OCI-LY1 (cell line): ENCODE results near the gene UBQLN3.

Source experiments
- H2AFZ ChIP-seq: fragments of 200-600 bp; sonication (generic), shearing (Covaris generic); 2 replicates; pipeline ENCODE4 v1.6.0; 2014; ENCODE audit warnings: antibody characterized with exemption, mild to moderate bottlenecking, low read length
- H3F3A ChIP-seq: fragments of 200-600 bp; sonication (generic), shearing (Covaris generic); 2 replicates; pipeline ENCODE4 v1.6.0; 2014; ENCODE audit warnings: mild to moderate bottlenecking, antibody characterized with exemption, low read length, moderate library complexity; ENCODE audit not compliant: insufficient read depth
- H3K27ac ChIP-seq: fragments of 200-600 bp; sonication (generic); 2 replicates; pipeline ENCODE4 v1.5.1; 2014; ENCODE audit warnings: low read length, mixed run types, mild to moderate bottlenecking, low read depth; ENCODE audit not compliant: poor library complexity, severe bottlenecking
- H3K27me3 ChIP-seq: fragments of 200-600 bp; sonication (generic); 2 replicates; pipeline ENCODE4 v1.6.0; 2014; ENCODE audit warnings: antibody characterized with exemption, mild to moderate bottlenecking, low read length, moderate library complexity; ENCODE audit not compliant: insufficient read depth
- H3K36me3 ChIP-seq: fragments of 200-600 bp; sonication (generic); 2 replicates; pipeline ENCODE4 v1.6.1; 2014; ENCODE audit warnings: mild to moderate bottlenecking, antibody characterized with exemption, low read length, moderate library complexity, mixed read lengths; ENCODE audit not compliant: insufficient read depth
- H3K4me1 ChIP-seq: fragments of 200-600 bp; sonication (generic); 2 replicates; pipeline ENCODE4 v1.5.1; 2014; ENCODE audit warnings: mild to moderate bottlenecking, low read length, moderate library complexity; ENCODE audit not compliant: insufficient read depth, severe bottlenecking
- H3K4me2 ChIP-seq: fragments of 200-600 bp; sonication (generic), shearing (Covaris generic); 2 replicates; pipeline ENCODE4 v1.6.1; 2014; ENCODE audit warnings: low read length
- H3K4me3 ChIP-seq: fragments of 200-600 bp; sonication (generic); 2 replicates; pipeline ENCODE4 v1.5.1; 2014; ENCODE audit warnings: low read length, low read depth, mild to moderate bottlenecking, mixed read lengths; ENCODE audit not compliant: poor library complexity, severe bottlenecking
- H3K79me2 ChIP-seq: fragments of 200-600 bp; shearing (Covaris generic); 2 replicates; pipeline ENCODE4 v1.6.1; 2016; ENCODE audit warnings: mixed run types, low read length, mixed read lengths; ENCODE audit not compliant: insufficient read depth
- H3K9ac ChIP-seq: fragments of 200-600 bp; sonication (generic), shearing (Covaris generic); 2 replicates; pipeline ENCODE4 v1.6.1; 2014; ENCODE audit warnings: mild to moderate bottlenecking, low read length, mixed read lengths
- H3K9me2 ChIP-seq: fragments of 200-600 bp; sonication (generic), shearing (Covaris generic); 2 replicates; pipeline ENCODE4 v1.6.1; 2014; ENCODE audit warnings: low read depth, mild to moderate bottlenecking, low read length, mixed read lengths
- H3K9me3 ChIP-seq: fragments of 200-600 bp; shearing (Covaris generic); 2 replicates; pipeline ENCODE4 v1.6.1; 2014; ENCODE audit warnings: low read length, mixed read lengths
- H4K20me1 ChIP-seq: fragments of 200-600 bp; sonication (generic), shearing (Covaris generic); 2 replicates; pipeline ENCODE4 v1.6.0; 2016; ENCODE audit warnings: mild to moderate bottlenecking, low read length; ENCODE audit not compliant: insufficient read depth
- CTCF ChIP-seq: fragments of 200-600 bp; sonication (generic), shearing (Covaris generic); IDR thresholded peaks from 2 replicates; pipeline ENCODE4 v1.5.1; 2017; ENCODE audit warnings: mild to moderate bottlenecking, antibody characterized with exemption, low read length, moderate library complexity, mixed read lengths
- EZH2 ChIP-seq: fragments of 200-600 bp; sonication (generic), shearing (Covaris generic); IDR thresholded peaks from 2 replicates; pipeline ENCODE4 v1.8.0; 2017; ENCODE audit warnings: borderline replicate concordance, mixed run types, mild to moderate bottlenecking, antibody characterized with exemption, low read length, moderate library complexity, mixed read lengths

UBQLN3 gene

GRCh38 chr11:5504403-5504921, 5.3 kb downstream of the UBQLN3 start:
- Histone ChIP-seq H3K36me3 (no peaks in the 10 kb centered on the region), H3K79me2 (no peaks in the 10 kb centered on the region), H3K9me3 (no peaks in the 10 kb centered on the region), H2AFZ (no peak overlapping the region), H3K27me3 (no peaks in the 10 kb centered on the region; the same call in 1 of the 2 replicates), H3K4me2 (no peak overlapping the region), H3K4me1 (no peaks in the 10 kb centered on the region), H3F3A (no peaks in the 10 kb centered on the region), H3K27ac (no peak overlapping the region), H3K9me2 (no peaks in the 10 kb centered on the region), H3K4me3 (no peak overlapping the region), H4K20me1 (no peaks in the 10 kb centered on the region), H3K9ac (no peak overlapping the region)
- TF ChIP-seq EZH2 (no peak), CTCF (no peak)

GRCh38 chr11:5500393-5500801, 9.4 kb downstream of the UBQLN3 start:
- Histone ChIP-seq H4K20me1 (no peaks in the 10 kb centered on the region), H3K9me3 (no peaks in the 10 kb centered on the region), H3K4me3 (no peak overlapping the region), H3K4me1 (no peaks in the 10 kb centered on the region), H2AFZ (no peak overlapping the region), H3K27ac (no peak overlapping the region), H3K79me2 (no peaks in the 10 kb centered on the region), H3F3A (no peaks in the 10 kb centered on the region), H3K27me3 (no peaks in the 10 kb centered on the region; the same call in 1 of the 2 replicates), H3K9ac (no peak overlapping the region), H3K9me2 (no peaks in the 10 kb centered on the region), H3K36me3 (no peaks in the 10 kb centered on the region), H3K4me2 (no peak overlapping the region)
- TF ChIP-seq CTCF (no peak), EZH2 (no peak)

- Histone ChIP-seq H3K9ac (no peak overlapping the region), H3K9me3 (no peaks in the 10 kb centered on the region), H3K27me3 (no peaks in the 10 kb centered on the region; the same call in 1 of the 2 replicates), H3K9me2 (no peaks in the 10 kb centered on the region), H3F3A (no peaks in the 10 kb centered on the region), H3K4me3 (no peak overlapping the region), H2AFZ (no peak overlapping the region), H3K27ac (no peak overlapping the region), H4K20me1 (no peaks in the 10 kb centered on the region), H3K79me2 (no peaks in the 10 kb centered on the region), H3K4me1 (no peaks in the 10 kb centered on the region), H3K4me2 (no peak overlapping the region), H3K36me3 (no peaks in the 10 kb centered on the region)
- TF ChIP-seq EZH2 (no peak), CTCF (no peak)
Observed at GRCh38 chr11:5499671-5500070, 10.1 kb downstream of the UBQLN3 start.
